VCaP (cell line): ENCODE measurements around the gene DGCR6L.
"Not testable (repeated sequence)": the region's sequence is repeated elsewhere in the genome, so short reads cannot be mapped to it uniquely, and the experiment has no call there.

Experiments used
- H3K27ac ChIP-seq: fragments of 450-650 bp; 2 replicates; pipeline ENCODE4 v1.5.1; 2017
- TF ChIP-seq, protein P1 (sequence below): fragments of 450-650 bp; conservative IDR thresholded peaks from 2 replicates; pipeline ENCODE4 v1.5.1; 2017; ENCODE audit warnings: mild to moderate bottlenecking, moderate library complexity

The DGCR6L gene

DNA sequence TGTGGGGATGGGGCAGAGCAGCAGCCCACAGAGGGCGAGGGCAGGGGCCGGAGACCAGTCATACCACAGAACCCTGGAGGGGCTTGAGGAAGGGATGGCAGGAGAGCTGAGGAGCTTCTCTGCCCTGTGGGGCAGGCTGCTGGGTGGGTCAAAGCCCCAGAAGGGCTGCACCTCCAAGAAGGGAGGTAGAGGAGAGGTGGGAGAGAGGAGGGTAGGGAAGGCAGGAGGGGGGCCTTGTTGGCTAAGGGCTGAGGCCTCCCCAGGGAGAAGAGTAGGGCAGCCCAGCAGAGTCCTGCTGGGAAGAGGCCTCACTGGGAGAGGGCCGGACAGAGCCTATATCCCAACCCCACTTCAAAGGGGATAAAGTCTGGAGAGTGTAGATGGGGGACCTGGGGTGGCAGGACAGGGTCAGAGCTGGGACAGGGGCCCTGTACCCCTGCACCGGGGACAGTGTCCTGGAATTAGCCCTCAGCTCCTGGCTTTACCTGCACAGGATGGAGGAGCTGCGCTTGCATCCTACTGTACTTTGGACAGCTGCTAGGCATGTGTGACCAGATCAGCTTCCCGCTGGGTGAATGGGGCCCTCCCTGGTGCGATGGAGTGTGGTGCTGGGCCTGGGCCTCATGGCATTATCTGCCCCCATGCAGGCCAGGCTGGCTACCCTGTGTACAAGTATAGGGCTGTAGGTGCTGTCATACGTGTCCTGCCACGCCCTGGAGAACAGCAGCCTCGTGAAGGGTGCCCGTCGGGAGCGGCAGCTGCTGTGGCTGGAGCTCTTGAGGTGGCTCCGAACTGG lies 7.3 kb downstream of the DGCR6L start:
- TF ChIP-seq, protein P1, sequence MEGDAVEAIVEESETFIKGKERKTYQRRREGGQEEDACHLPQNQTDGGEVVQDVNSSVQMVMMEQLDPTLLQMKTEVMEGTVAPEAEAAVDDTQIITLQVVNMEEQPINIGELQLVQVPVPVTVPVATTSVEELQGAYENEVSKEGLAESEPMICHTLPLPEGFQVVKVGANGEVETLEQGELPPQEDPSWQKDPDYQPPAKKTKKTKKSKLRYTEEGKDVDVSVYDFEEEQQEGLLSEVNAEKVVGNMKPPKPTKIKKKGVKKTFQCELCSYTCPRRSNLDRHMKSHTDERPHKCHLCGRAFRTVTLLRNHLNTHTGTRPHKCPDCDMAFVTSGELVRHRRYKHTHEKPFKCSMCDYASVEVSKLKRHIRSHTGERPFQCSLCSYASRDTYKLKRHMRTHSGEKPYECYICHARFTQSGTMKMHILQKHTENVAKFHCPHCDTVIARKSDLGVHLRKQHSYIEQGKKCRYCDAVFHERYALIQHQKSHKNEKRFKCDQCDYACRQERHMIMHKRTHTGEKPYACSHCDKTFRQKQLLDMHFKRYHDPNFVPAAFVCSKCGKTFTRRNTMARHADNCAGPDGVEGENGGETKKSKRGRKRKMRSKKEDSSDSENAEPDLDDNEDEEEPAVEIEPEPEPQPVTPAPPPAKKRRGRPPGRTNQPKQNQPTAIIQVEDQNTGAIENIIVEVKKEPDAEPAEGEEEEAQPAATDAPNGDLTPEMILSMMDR: no peak
- no peak overlapping the region for H3K27ac ChIP-seq

DNA sequence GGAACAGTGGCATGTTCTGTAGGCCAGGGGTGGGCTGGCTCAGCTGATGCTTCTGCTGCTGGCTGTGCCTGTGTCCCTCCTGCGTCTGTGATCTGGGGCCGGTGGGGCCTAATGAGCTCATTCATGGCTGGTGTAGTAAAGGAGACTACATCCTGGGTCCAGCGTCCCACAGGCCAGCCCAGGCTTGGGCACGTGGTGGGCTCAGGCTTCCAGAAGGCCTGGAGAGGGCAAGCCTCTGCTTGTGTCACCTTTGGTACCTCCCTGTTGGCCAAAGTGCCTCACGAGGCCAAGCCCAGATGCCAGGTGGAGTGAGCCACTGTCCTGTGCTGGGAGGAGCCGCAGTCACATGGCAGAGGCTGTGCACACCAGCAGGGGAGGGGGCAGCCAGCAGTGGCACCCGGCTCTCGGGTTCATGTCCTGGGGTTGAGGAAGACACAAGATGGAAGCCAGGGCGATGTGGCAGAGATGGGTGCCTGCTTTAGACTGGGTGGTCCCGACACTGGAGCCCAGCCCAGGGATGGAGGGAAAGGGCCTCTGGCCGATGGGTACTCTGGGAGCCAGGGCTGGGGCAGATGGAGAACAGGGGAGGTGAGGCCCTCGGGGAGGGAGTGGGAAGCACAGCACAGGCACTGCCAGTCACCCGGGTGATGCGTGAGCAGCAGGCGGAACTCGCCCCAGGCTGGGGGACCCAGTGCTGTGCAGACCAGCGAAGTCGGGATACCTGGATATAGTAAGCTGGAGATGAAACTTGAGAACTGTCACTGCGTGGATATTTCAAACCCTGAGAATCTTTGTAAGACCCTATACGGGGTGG lies 8.4 kb downstream of the DGCR6L start:
- H3K27ac ChIP-seq: not testable (repeated sequence)

DNA sequence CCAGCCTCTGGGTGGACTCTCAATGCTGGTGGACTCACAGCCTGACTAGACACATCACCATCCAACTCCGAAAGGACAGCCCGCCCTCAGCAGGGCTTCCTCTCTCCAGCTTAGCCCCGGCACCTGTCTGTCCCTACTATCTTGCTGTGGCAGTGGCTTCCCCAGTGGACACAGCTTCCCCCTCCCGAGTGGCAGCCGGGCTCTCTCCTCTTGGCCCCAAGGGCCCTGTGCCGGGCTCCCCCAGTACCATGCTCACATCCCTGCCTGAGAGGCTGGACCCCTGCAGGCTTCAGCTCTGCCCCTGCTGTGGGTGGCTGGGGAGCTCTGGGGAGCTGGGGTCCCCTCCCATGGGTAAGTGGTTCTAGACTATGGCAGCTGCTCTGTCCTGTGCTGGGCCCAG lies 9.1 kb downstream of the DGCR6L start:
- not testable (repeated sequence) for H3K27ac ChIP-seq

DNA sequence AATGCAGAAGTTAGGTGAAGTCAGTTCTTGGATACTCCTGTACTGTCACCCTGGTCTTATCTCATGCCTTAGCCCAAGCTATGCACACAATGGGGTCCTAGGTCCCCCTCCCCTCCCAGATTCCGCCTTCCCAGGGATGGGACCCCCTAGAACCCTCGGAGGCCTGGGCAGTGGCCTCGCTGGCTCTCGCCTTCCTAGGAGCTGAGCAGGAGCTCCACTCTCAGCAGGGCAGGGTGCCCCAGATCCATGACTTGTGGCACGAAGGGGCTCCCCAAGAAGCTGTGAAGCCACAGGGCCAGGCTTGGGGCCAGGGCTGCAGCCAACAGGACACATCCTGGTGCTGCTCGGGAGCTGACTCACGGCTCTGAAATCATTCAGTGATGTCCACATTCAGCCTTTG lies 9.7 kb downstream of the DGCR6L start:
- not testable (repeated sequence) for H3K27ac ChIP-seq

DNA sequence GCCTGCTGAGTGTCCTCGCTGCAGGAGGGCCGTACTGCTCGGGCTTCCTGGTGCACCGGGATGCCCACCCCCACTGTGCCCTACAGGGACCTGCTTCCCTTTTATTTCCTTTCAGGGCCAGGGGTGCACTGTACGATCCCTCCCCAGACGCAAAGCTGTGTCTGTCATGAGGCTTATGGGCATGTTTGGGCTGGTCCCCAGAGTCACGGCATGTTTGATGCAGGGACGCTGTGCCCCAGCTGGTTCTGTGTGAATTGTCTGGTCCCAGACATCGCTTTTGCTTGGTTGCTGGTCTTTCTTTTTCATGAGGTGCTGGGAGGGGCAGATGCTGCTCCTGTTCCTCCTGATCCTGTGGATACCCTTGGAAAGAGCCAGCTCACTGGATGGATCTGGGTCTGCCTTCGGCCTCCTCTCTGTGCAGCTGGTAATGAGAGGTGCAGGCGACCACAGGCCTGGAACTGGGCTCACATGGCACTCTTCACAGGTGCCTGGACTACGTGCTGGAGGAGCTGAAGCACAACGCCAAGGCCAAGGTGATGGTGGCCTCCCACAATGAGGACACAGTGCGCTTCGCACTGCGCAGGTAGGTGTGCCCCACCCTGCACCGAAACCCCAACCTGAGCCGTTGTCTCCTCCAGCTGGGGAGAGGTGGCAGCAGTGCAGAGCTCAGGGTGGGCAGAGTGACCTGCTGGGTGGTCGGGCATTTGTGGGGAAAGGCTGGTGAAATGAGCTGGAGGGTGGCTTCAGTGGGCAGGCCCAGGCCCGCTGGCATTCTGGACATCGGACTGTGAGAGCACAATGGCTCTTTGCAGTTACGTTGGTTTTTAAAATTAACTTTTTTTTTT lies 10.8 kb downstream of the DGCR6L start:
- not testable (repeated sequence) for H3K27ac ChIP-seq

DNA sequence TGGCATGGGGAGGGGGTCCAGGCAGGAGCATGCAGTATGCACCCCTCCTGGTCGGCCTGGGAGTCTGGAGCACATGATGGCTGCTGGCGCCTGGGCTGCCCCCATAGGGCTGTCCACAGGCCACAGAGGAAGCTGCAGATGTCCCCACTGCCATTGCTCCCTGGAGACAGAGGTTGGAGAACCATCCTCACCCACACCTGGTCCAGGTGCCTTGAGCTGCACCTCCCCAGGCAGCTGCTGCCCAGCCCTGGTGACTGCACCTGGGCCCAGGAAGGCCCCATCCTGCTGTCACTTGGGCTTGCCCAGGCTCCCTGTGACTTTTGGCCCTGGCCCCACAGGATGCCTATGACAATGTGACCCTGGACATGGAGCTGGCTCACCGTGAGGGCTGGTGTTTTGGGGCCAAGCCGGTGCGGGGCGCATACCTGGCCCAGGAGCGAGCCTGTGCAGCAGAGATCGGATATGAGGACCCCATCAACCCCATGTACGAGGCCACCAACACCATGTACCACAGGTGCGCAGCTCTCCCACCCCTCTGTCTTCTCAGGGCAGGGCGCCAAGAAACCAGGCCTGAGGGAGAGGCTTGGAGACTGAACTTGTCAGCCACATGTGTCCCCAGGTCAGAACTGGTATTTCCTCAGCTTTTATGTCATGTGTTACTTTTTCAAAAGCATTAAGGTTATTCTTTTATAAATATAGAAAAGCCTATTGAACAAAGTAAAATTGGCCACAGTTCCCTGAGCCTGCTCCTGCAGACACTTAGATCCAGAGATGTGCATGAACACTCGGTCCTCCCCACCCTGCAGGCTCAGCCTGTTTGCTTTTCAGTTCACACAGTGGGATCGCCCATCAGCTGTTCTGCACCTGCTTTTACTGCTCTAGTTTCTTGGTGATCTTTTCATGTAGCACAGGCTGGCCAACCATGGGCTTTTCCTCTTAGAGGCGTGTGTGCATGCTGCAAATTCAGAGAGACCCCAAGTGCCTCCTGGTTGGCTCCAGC lies 12.1 kb downstream of the DGCR6L start:
- not testable (repeated sequence) for H3K27ac ChIP-seq

DNA sequence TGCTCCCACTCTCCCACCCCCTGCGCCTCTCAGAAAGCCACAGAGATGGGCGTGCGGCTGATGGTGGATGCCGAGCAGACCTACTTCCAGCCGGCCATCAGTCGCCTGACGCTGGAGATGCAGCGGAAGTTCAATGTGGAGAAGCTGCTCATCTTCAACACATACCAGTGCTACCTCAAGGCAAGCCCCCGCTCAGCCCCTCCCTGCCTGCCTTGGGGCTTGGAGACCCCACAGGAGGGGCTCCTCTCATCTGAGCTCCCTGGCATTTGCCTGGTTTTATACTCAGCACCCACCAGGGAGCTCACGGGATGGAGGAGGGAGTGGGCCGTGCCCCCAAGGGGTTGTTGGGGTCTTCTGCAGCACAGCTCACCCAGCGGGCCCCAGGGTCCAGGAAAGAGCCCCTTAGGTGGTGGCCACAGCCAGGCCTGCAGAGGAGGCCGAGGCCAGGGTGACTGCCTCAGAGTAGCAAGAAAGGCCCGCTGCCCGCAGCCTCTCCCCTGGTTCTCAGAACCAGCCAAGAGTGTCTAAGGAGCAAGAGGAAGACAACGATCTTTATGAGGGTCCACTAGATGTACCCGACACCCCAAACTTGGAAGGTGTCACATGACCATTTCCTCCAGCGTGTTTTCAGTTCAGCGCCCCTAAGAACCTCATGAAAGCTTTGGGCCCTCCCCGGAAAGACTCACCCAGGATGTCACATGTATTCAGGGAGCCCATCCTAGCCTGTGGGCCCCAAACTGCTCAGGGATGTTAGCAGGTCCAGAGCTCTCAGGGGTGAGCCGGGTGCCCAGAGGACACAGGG lies 13.0 kb downstream of the DGCR6L start:
- not testable (repeated sequence) for H3K27ac ChIP-seq

DNA sequence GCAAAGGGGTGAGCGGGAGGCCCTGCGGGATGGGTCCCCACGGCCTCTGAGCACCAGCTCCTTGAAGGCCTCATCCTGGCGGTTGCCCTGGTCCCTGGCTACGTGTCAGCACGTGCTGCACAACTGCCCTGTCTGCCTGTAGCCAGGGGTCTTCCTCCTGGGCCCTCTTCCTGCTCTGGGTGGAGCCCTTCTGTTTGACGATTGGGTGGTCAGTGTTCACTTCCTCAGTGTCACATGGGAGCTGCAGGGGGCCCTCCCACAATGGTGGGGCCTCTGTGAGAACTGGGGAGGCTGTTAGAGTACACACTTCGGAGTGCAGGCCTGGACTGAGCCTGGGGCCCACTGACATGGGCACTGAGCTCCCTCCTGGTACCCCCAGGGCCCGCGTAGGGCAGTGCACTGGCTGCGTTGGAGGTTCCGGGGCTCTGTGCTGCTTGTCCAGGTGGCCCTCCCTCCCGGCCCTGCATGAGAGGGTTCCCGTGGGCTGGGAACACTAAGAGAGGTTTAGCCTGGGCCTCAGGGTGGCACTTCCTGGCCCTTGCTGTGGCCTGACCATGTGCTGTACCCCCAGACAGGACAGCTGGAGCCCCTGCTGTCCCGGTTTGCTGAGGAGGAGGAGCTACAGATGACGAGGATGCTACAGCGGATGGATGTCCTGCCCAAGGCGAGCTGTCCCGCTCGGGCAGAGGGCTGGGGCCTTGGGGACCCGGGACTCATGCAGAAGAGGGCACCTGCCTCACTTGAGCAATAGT lies 13.8 kb downstream of the DGCR6L start:
- TF ChIP-seq, protein P1: no peak
- H3K27ac ChIP-seq: no peak overlapping the region

DNA sequence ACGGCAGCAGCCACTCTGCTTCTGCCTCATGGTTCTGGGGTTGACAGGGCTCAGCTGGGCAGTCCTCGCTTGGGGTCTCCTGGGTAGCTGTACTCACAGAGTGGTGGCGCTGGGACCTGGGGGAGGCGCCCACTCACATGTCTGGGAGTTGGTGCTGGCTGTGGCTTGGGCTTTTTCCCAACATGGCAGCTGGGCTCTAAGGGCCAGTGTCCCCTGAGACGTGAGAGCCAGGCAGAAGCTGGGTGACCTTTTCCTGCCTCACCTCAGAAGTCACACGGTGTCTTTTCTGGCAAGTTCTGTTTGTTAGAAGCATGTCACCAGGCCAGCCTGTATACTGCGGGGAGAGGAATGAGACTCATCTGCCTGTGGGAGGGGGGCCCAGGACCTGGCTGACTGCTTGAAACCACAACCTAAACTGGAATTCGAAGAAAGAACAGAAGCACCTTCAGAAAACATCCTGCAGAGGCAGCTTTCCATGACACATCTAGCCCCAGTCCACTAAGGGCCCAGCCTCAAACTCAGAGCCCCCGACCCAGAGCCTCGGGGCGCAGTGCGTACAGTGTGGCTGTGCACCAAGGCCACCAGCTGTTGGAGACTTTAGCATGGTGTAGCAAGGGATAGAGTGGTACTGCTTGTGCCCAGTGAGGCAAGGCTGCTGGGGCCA lies 14.5 kb downstream of the DGCR6L start:
- not testable (repeated sequence) for H3K27ac ChIP-seq

DNA sequence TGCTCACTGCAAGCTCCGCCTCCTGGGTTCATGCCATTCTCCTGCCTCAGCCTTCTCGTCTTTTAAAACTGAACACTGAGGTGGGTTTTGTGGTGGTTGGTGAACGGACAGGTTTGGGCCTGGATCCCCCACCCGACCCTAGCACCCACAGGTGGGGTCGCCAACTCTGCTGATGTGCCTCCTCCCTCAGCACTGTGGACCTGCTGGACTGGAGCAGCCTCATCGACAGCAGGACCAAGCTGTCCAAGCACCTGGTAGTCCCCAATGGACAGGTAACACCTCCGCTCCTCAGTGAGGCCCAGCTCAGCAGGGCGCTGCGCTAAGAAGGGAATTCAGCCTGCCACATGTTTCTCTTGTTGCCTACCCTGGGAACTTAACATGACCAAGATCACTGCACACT lies 15.2 kb downstream of the DGCR6L start:
- TF ChIP-seq, protein P1: no peak

DNA sequence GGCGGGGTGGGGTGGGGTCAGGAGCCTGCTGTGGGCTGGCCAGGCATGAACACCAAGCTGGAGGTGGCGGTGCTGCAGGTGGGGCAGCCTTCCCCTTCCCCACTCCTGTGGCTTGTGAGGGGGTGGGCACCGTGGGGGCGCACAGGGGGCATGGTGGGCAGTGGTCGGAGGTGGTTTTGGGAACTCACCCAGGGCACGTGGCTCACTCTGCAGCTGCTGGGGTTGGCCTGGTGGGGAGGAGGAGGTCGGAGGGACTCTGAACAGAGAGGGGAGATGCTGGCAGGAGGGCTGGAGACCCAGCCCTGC lies 16.7 kb downstream of the DGCR6L start:
- H3K27ac ChIP-seq: not testable (repeated sequence)

More for the DNA sequence above, 15.2 kb downstream of the DGCR6L start:
- H3K27ac ChIP-seq: no peak overlapping the region
